Endothelial cell of umbilical vein (primary cell): ENCODE data around the gene SPATA33. TPM values are rescaled to one million over a fixed set of nuclear protein-coding genes. Genes with fewer than 3 reads are reported as not detected.

Experiments used
- BruUV-seq: library from RNA; stranded (reverse); fragments of 400-500 nt; replicated peaks from 2 replicates; lab custom pipeline; 2021; lab: Mats Ljungman, UMichigan
- CTCF ChIA-PET: fragments of 300-600, 350-600 bp; sonication (Branson Sonifier 250); formaldehyde crosslinking; loops from one replicate; lab custom pipeline; 2021; ENCODE audit warnings: antibody characterized with exemption, inconsistent platforms; lab: Charles Lee
- POLR2A ChIA-PET: fragments of 300-600, 350-600 bp; sonication (Branson Sonifier 250); formaldehyde crosslinking; loops from one replicate; lab custom pipeline; 2021; ENCODE audit warnings: antibody characterized with exemption, inconsistent platforms; lab: Charles Lee
- DNase-seq: peaks from one replicate; pipeline ENCODE4 v3.0.0-alpha.2; 2011; ENCODE audit warnings: low read depth, low spot score
- FAIRE-seq: peaks from 2 replicates; lab custom pipeline; 2011; peaks lifted over from hg19 to GRCh38; lab: Jason Lieb, UNC
- H2AFZ ChIP-seq: 2 replicates; pipeline ENCODE4 v1.6.0; 2012; ENCODE audit warnings: low read depth, low read length, control low read depth, inconsistent platforms
- H3K27ac ChIP-seq: 2 replicates; pipeline ENCODE4 v1.5.1; 2011; ENCODE audit warnings: low read depth, mild to moderate bottlenecking, control low read depth, low read length, moderate library complexity; ENCODE audit not compliant: insufficient read depth
- H3K27me3 ChIP-seq, 2 experiments: 2 replicates each; pipeline versions ENCODE4 v1.6.0 to v1.6.1; 2011; ENCODE audit warnings: low read length in 2 of 2, mixed read lengths in 1 of 2; ENCODE audit not compliant: control insufficient read depth in 2 of 2, insufficient read depth in 2 of 2
- H3K36me3 ChIP-seq, 2 experiments: 2 replicates in 1 of 2; 3 replicates in 1 of 2; pipeline ENCODE4 v1.5.1; 2011; ENCODE audit warnings: low read length in 2 of 2, mild to moderate bottlenecking in 1 of 2, moderate library complexity in 1 of 2; ENCODE audit not compliant: control insufficient read depth in 2 of 2, insufficient read depth in 2 of 2; ENCODE audit errors: extremely low read depth in 1 of 2
- H3K4me1 ChIP-seq: 3 replicates; pipeline ENCODE4 v1.5.1; 2011; ENCODE audit warnings: mild to moderate bottlenecking, low read length; ENCODE audit not compliant: control insufficient read depth, insufficient read depth; ENCODE audit errors: extremely low read depth
- H3K4me2 ChIP-seq: 2 replicates; pipeline ENCODE4 v1.6.1; 2011; ENCODE audit warnings: low read length, control low read depth, mixed read lengths; ENCODE audit not compliant: insufficient read depth
- H3K4me3 ChIP-seq, 3 experiments: fragments of 200-600 bp in 1 of 3; sonication (generic), shearing (Covaris generic) in 1 of 3; replicated peaks in 1 of 3; 2 replicates each; pipeline ENCODE4 v1.5.1; 2011 to 2016; ENCODE audit warnings: control low read depth in 3 of 3, low read length in 3 of 3, mild to moderate bottlenecking in 2 of 3, inconsistent platforms in 1 of 3, low read depth in 1 of 3, moderate library complexity in 1 of 3; ENCODE audit not compliant: insufficient read depth in 1 of 3
- H3K79me2 ChIP-seq: 2 replicates; pipeline ENCODE4 v1.6.0; 2012; ENCODE audit warnings: low read length, inconsistent platforms; ENCODE audit not compliant: control insufficient read depth, insufficient read depth
- H3K9ac ChIP-seq: replicated peaks from 2 replicates; pipeline ENCODE3; 2011; ENCODE audit warnings: low read length, control low read depth; ENCODE audit not compliant: insufficient read depth; ENCODE audit errors: extremely low read depth
- H3K9me1 ChIP-seq: replicated peaks from 3 replicates; pipeline ENCODE4 v1.6.0; 2011; ENCODE audit warnings: mild to moderate bottlenecking, low read length; ENCODE audit not compliant: control insufficient read depth, insufficient read depth; ENCODE audit errors: extremely low read depth
- H3K9me3 ChIP-seq: replicated peaks from 2 replicates; pipeline ENCODE4 v1.5.1; 2012; ENCODE audit warnings: low read length, inconsistent platforms; ENCODE audit not compliant: control insufficient read depth, insufficient read depth
- H4K20me1 ChIP-seq: replicated peaks from 2 replicates; pipeline ENCODE3; 2011; ENCODE audit warnings: mild to moderate bottlenecking, low read length; ENCODE audit not compliant: control insufficient read depth, insufficient read depth; ENCODE audit errors: extremely low read depth
- EZH2 ChIP-seq: IDR thresholded peaks from 2 replicates; pipeline ENCODE4 v1.6.1; 2012; ENCODE audit warnings: borderline replicate concordance, low read depth, mild to moderate bottlenecking, moderate library complexity, low read length, inconsistent platforms; ENCODE audit not compliant: severe bottlenecking
- FOS ChIP-seq: IDR thresholded peaks from 2 replicates; pipeline ENCODE4 v1.6.1; 2011; ENCODE audit warnings: mild to moderate bottlenecking, low read length, moderate library complexity, borderline replicate concordance; ENCODE audit not compliant: insufficient read depth
- GATA2 ChIP-seq: IDR thresholded peaks from 2 replicates; pipeline ENCODE4 v1.7.0; 2011; ENCODE audit warnings: low read depth, mild to moderate bottlenecking, moderate library complexity, mixed read lengths, low read length; ENCODE audit not compliant: insufficient read length, insufficient read depth
- JUN ChIP-seq: IDR thresholded peaks from 2 replicates; pipeline ENCODE4 v1.6.1; 2011; ENCODE audit warnings: borderline replicate concordance, low read depth; ENCODE audit not compliant: insufficient read length, insufficient read depth
- MYC ChIP-seq: IDR thresholded peaks from one replicate; pipeline ENCODE4 v1.6.1; 2011; ENCODE audit warnings: mild to moderate bottlenecking, low read depth, low read length
- POLR2AphosphoS5 ChIP-seq: IDR thresholded peaks from 2 replicates; pipeline ENCODE4 v1.6.1; 2012; ENCODE audit warnings: low read depth, mild to moderate bottlenecking, control low read depth, low read length, moderate library complexity; ENCODE audit not compliant: insufficient read depth
- dilution Hi-C: fragments of 300-500 bp; cut with MboI; formaldehyde crosslinking; loops from one replicate; pipeline ENCODE4 v1.15.0; 2019; ENCODE audit warnings: low sequenced_read_pairs; ENCODE audit not compliant: extremely low pct_ligation_motif_present
- intact Hi-C: fragments of 100-400 bp; cut with micrococcal nuclease; formaldehyde crosslinking; loops from one replicate; pipeline ENCODE4 v1.10.0; 2022
- polyA plus RNA-seq, 4 experiments: library from polyadenylated mRNA; depleted of rRNA in 3 of 4; stranded (reverse) in 3 of 4; unstranded in 1 of 4; fragments of >200 nt; gene quantifications; 2 replicates each; pipeline versions ENCODE4 v1.2.1 to v1.2.3, GENCODE V29; 2011 to 2012; ENCODE audit warnings: missing spikeins in 1 of 4
- total RNA-seq: library from RNA; stranded (reverse); gene quantifications from 2 replicates; pipeline ENCODE4 v1.2.3, GENCODE V29; 2021
- TF ChIP-seq, protein P1 (sequence below), 2 donors: IDR thresholded peaks; 1 replicate in 1 of 2; 2 replicates in 1 of 2; pipeline ENCODE4 v1.5.1; 2011; ENCODE audit warnings: low read length in 2 of 2, mild to moderate bottlenecking in 2 of 2, moderate library complexity in 2 of 2, control low read depth in 1 of 2, inconsistent platforms in 1 of 2, low read depth in 1 of 2; ENCODE audit not compliant: insufficient read depth in 1 of 2; ENCODE audit errors: extremely low read depth in 1 of 2

SPATA33 gene
- total and polyA plus RNA-seq, 2 donors (not counting 3 experiments of a cell fraction or from before 2014, with no cell fraction given) = 3.5 to 11.4 TPM

GRCh38 chr16:89651584-89651983, 6.1 kb upstream of the SPATA33 start:
- H3K4me3 ChIP-seq = no peak overlapping the region
- peaks cover 4 to 22% of the 10 kb centered on the region in 2 experiments for H3K36me3 ChIP-seq
- H3K4me2 ChIP-seq = no peak overlapping the region
- peaks cover 22% of the 10 kb centered on the region for H3K79me2 ChIP-seq
- no peaks in the 10 kb centered on the region for H4K20me1 ChIP-seq
- dilution Hi-C loops (no loop called here), intact Hi-C loops (no loop called here)
- H3K9ac ChIP-seq = no peak overlapping the region
- H3K4me1 ChIP-seq = peaks cover 4% of the 10 kb centered on the region
- no peak for FAIRE-seq
- POLR2A ChIA-PET = no interaction called here
- no peaks in the 10 kb centered on the region for H3K9me1 ChIP-seq
- no peaks in the 10 kb centered on the region for H3K9me3 ChIP-seq
- TF ChIP-seq, protein P1, sequence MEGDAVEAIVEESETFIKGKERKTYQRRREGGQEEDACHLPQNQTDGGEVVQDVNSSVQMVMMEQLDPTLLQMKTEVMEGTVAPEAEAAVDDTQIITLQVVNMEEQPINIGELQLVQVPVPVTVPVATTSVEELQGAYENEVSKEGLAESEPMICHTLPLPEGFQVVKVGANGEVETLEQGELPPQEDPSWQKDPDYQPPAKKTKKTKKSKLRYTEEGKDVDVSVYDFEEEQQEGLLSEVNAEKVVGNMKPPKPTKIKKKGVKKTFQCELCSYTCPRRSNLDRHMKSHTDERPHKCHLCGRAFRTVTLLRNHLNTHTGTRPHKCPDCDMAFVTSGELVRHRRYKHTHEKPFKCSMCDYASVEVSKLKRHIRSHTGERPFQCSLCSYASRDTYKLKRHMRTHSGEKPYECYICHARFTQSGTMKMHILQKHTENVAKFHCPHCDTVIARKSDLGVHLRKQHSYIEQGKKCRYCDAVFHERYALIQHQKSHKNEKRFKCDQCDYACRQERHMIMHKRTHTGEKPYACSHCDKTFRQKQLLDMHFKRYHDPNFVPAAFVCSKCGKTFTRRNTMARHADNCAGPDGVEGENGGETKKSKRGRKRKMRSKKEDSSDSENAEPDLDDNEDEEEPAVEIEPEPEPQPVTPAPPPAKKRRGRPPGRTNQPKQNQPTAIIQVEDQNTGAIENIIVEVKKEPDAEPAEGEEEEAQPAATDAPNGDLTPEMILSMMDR (IDR thresholded peaks at IDR 0.05; ENCODE audit: extremely low read depth in 1 of 2, insufficient read depth in 1 of 2, low read depth in 1 of 2, low read length in 2 of 2) = no peak
- no peak for TF ChIP-seq FOS
- no peak for TF ChIP-seq MYC
- TF ChIP-seq EZH2 = no peak
- TF ChIP-seq POLR2AphosphoS5 = no peak
- TF ChIP-seq GATA2 = no peak
- no peak for TF ChIP-seq JUN
- no peak overlapping the region for H3K27ac ChIP-seq
- CTCF ChIA-PET = interaction anchor here (2.0 kb wide), 1 partner anchor 37 kb away, joined by 5 read pairs; no protein-coding TSS in a partner anchor
- H3K27me3 ChIP-seq = no peaks in the 10 kb centered on the region
- H2AFZ ChIP-seq = no peak overlapping the region
- BruUV-seq = no TSS peak
- DNase-seq = no peak
